Activated CD8-positive, alpha-beta memory T cell treated with anti-CD3 and anti-CD28 coated beads for 4 hours (primary cell): ENCODE measurements around the gene ZFYVE1.
"Not testable (repeated sequence)": the region's sequence is repeated elsewhere in the genome, so short reads cannot be mapped to it uniquely, and the experiment has no call there.

ENCODE experiments used
- DNase-seq, 2 donors: peaks; one replicate each; pipeline ENCODE4 v3.0.0-alpha.2; 2020; ENCODE audit warnings: low read depth in 2 of 2

Gene ZFYVE1

GRCh38 chr14:72961016-72961415, 65.9 kb downstream of the ZFYVE1 start:
- not testable (repeated sequence) for DNase-seq

- DNase-seq, result no peak
Observed at GRCh38 chr14:72958548-72958947, 68.4 kb downstream of the ZFYVE1 start.

GRCh38 chr14:72957213-72957612, 69.7 kb downstream of the ZFYVE1 start:
- DNase-seq, result no peak

- DNase-seq, result not testable (repeated sequence)
Observed at GRCh38 chr14:72956741-72957140, 70.2 kb downstream of the ZFYVE1 start.

GRCh38 chr14:72952171-72952570, 74.7 kb downstream of the ZFYVE1 start:
- DNase-seq, result no peak

GRCh38 chr14:72948481-72949138, 78.3 kb downstream of the ZFYVE1 start:
- DNase-seq, result peak in 1 of 2 donors; percentile 35

GRCh38 chr14:72947366-72948160, 79.3 kb downstream of the ZFYVE1 start:
- no peak for DNase-seq

- DNase-seq, result no peak
Observed at GRCh38 chr14:72946491-72946890, 80.4 kb downstream of the ZFYVE1 start.

- no peak for DNase-seq
Observed at GRCh38 chr14:72945356-72946027, 81.4 kb downstream of the ZFYVE1 start.

- DNase-seq, result no peak
Observed at GRCh38 chr14:72943876-72944430, 83.0 kb downstream of the ZFYVE1 start.

- no peak for DNase-seq
Observed at GRCh38 chr14:72942934-72943333, 84.0 kb downstream of the ZFYVE1 start.

GRCh38 chr14:72941286-72941985, 85.5 kb downstream of the ZFYVE1 start:
- no peak for DNase-seq

GRCh38 chr14:72939630-72940029, 87.3 kb downstream of the ZFYVE1 start:
- no peak for DNase-seq

GRCh38 chr14:72932893-72933292, 94.0 kb downstream of the ZFYVE1 start:
- DNase-seq, result no peak

- no peak for DNase-seq
Observed at GRCh38 chr14:72929316-72930080, 97.4 kb downstream of the ZFYVE1 start.

- DNase-seq, result no peak
Observed at GRCh38 chr14:72928872-72929271, 98.0 kb downstream of the ZFYVE1 start.

- peak; percentile 86 to 93 for DNase-seq
Observed at GRCh38 chr14:72926292-72927028, 100.4 kb downstream of the ZFYVE1 start, which contains the start of gene DCAF4. DCAF4 (plus strand) TSS chr14:72926464; CDS start chr14:72937979, 11,515 bp downstream.

GRCh38 chr14:72925815-72926291, 101.1 kb downstream of the ZFYVE1 start:
- no peak for DNase-seq

- no peak for DNase-seq
Observed at GRCh38 chr14:72925171-72925759, 101.6 kb downstream of the ZFYVE1 start.

- no peak for DNase-seq
Observed at GRCh38 chr14:72924337-72924736, 102.6 kb downstream of the ZFYVE1 start.
